ENCODE measurements around the gene NCK2.

The NCK2 gene

GRCh38 chr2:105852066-105852465, 107.4 kb downstream of the NCK2 start:
- DNase-seq (ENCODE audit: low spot score): no peak

GRCh38 chr2:105853354-105854088, 108.8 kb downstream of the NCK2 start:
- no peak for DNase-seq (ENCODE audit: low spot score)

- DNase-seq (ENCODE audit: low spot score): no peak
Observed at GRCh38 chr2:105854972-105855371, 110.3 kb downstream of the NCK2 start.

GRCh38 chr2:105856581-105856980, 111.9 kb downstream of the NCK2 start:
- no peak for DNase-seq (ENCODE audit: low spot score)

GRCh38 chr2:105857076-105857740, 112.5 kb downstream of the NCK2 start:
- DNase-seq (ENCODE audit: low spot score): no peak

- DNase-seq (ENCODE audit: low spot score): no peak
Observed at GRCh38 chr2:105858868-105859693, 114.4 kb downstream of the NCK2 start.

GRCh38 chr2:105859694-105859951, 114.9 kb downstream of the NCK2 start:
- DNase-seq (ENCODE audit: low spot score): no peak

- DNase-seq (ENCODE audit: low spot score): no peak
Observed at GRCh38 chr2:105860567-105860966, 115.9 kb downstream of the NCK2 start.

- DNase-seq (ENCODE audit: low spot score): no peak
Observed at GRCh38 chr2:105861200-105861599, 116.5 kb downstream of the NCK2 start.

- DNase-seq (ENCODE audit: low spot score): no peak
Observed at GRCh38 chr2:105862843-105863242, 118.1 kb downstream of the NCK2 start.

GRCh38 chr2:105864262-105864661, 119.5 kb downstream of the NCK2 start:
- DNase-seq (ENCODE audit: low spot score): no peak

GRCh38 chr2:105865222-105865913, 120.7 kb downstream of the NCK2 start:
- no peak for DNase-seq (ENCODE audit: low spot score)

GRCh38 chr2:105866216-105867185, 121.8 kb downstream of the NCK2 start:
- no peak for DNase-seq (ENCODE audit: low spot score)

- DNase-seq (ENCODE audit: low spot score): no peak
Observed at GRCh38 chr2:105867587-105867986, 122.9 kb downstream of the NCK2 start.

- no peak for DNase-seq (ENCODE audit: low spot score)
Observed at GRCh38 chr2:105868060-105868459, 123.3 kb downstream of the NCK2 start.

GRCh38 chr2:105869341-105869740, 124.6 kb downstream of the NCK2 start:
- DNase-seq (ENCODE audit: low spot score): no peak

GRCh38 chr2:105870062-105870461, 125.3 kb downstream of the NCK2 start:
- no peak for DNase-seq (ENCODE audit: low spot score)

- DNase-seq (ENCODE audit: low spot score): no peak
Observed at GRCh38 chr2:105870858-105871257, 126.1 kb downstream of the NCK2 start.

- no peak for DNase-seq (ENCODE audit: low spot score)
Observed at GRCh38 chr2:105872142-105872728, 127.5 kb downstream of the NCK2 start.

GRCh38 chr2:105872830-105873229, 128.1 kb downstream of the NCK2 start:
- DNase-seq (ENCODE audit: low spot score): no peak

GRCh38 chr2:105873281-105873680, 128.6 kb downstream of the NCK2 start:
- no peak for DNase-seq (ENCODE audit: low spot score)

Data from iPS-NIHi11 (cell line).